ENCODE data around the gene AGXT. TPM values are rescaled to one million over a fixed set of nuclear protein-coding genes. Genes with fewer than 3 reads are reported as not detected.

The AGXT gene
- total RNA-seq, 1 experiment from 2014 or later, result not detected

GRCh38 chr2:240850026-240850425 lies 18.6 kb upstream of the AGXT start:
- no peaks in the 10 kb centered on the region for H3K9me3 ChIP-seq (ENCODE audit: low read depth, low read length, poor library complexity, severe bottlenecking)
- no peaks in the 10 kb centered on the region for H3K36me3 ChIP-seq (ENCODE audit: insufficient read depth, low read length, poor library complexity, severe bottlenecking)
- no peaks in the 10 kb centered on the region for H3K27me3 ChIP-seq (replicated peaks; ENCODE audit: insufficient read depth, low read depth, low read length, poor library complexity)
- TF ChIP-seq CTCF (conservative IDR thresholded peaks at IDR 0.05; ENCODE audit: low read depth, low read length), result no peak
- no peak for TF ChIP-seq EZH2 (IDR thresholded peaks at IDR 0.05; ENCODE audit: borderline replicate concordance, low read depth, low read length, poor library complexity, severe bottlenecking)
- CTCF ChIA-PET, result no interaction called here
- no TSS peak for BruUV-seq (replicated peaks)
- H3K27ac ChIP-seq (ENCODE audit: low read depth, low read length, poor library complexity, severe bottlenecking), result no peak overlapping the region
- H3K4me1 ChIP-seq (ENCODE audit: insufficient read depth, low read length, poor library complexity, severe bottlenecking), result no peaks in the 10 kb centered on the region
- H3K4me3 ChIP-seq (ENCODE audit: low read depth, low read length, poor library complexity, severe bottlenecking), result no peak overlapping the region
- intact Hi-C loops (cut with micrococcal nuclease; ENCODE audit: unreplicated experiment), result loop anchor here (5.0 kb wide), 1 partner anchor 807 kb away; no protein-coding TSS in a partner anchor
- DNase-seq (ENCODE audit: low spot score), result no peak
- POLR2A ChIA-PET (ENCODE audit: low non-redundant PET), result no interaction called here

GRCh38 chr2:240850756-240851077 lies 17.9 kb upstream of the AGXT start:
- Histone ChIP-seq H3K4me3 (ENCODE audit: low read depth, low read length, poor library complexity, severe bottlenecking) (no peak overlapping the region), H3K4me1 (ENCODE audit: insufficient read depth, low read length, poor library complexity, severe bottlenecking) (no peaks in the 10 kb centered on the region), H3K9me3 (ENCODE audit: low read depth, low read length, poor library complexity, severe bottlenecking) (no peaks in the 10 kb centered on the region), H3K36me3 (ENCODE audit: insufficient read depth, low read length, poor library complexity, severe bottlenecking) (no peaks in the 10 kb centered on the region), H3K27me3 (replicated peaks; ENCODE audit: insufficient read depth, low read depth, low read length, poor library complexity) (no peaks in the 10 kb centered on the region), H3K27ac (ENCODE audit: low read depth, low read length, poor library complexity, severe bottlenecking) (no peak overlapping the region)
- BruUV-seq (replicated peaks), result no TSS peak
- DNase-seq (ENCODE audit: low spot score), result no peak
- intact Hi-C loops (cut with micrococcal nuclease; ENCODE audit: unreplicated experiment), result loop anchor here (5.0 kb wide), 1 partner anchor 807 kb away; no protein-coding TSS in a partner anchor
- TF ChIP-seq CTCF (conservative IDR thresholded peaks at IDR 0.05; ENCODE audit: low read depth, low read length), result no peak
- TF ChIP-seq EZH2 (IDR thresholded peaks at IDR 0.05; ENCODE audit: borderline replicate concordance, low read depth, low read length, poor library complexity, severe bottlenecking), result no peak
- ChIA-PET CTCF (interaction anchor here (0.8 kb wide), 1 partner anchor 10 kb away, joined by 3 read pairs; no protein-coding TSS in a partner anchor), POLR2A (ENCODE audit: low non-redundant PET) (no interaction called here)

GRCh38 chr2:240851078-240851991 lies 17.3 kb upstream of the AGXT start:
- TF ChIP-seq EZH2 (IDR thresholded peaks at IDR 0.05; ENCODE audit: borderline replicate concordance, low read depth, low read length, poor library complexity, severe bottlenecking) (no peak), CTCF (conservative IDR thresholded peaks at IDR 0.05; ENCODE audit: low read depth, low read length) (peak; percentile 95)
- DNase-seq (ENCODE audit: low spot score), result peak; percentile 81
- Histone ChIP-seq H3K27me3 (replicated peaks; ENCODE audit: insufficient read depth, low read depth, low read length, poor library complexity) (no peaks in the 10 kb centered on the region), H3K4me3 (ENCODE audit: low read depth, low read length, poor library complexity, severe bottlenecking) (no peak overlapping the region), H3K27ac (ENCODE audit: low read depth, low read length, poor library complexity, severe bottlenecking) (no peak overlapping the region), H3K9me3 (ENCODE audit: low read depth, low read length, poor library complexity, severe bottlenecking) (no peaks in the 10 kb centered on the region), H3K36me3 (ENCODE audit: insufficient read depth, low read length, poor library complexity, severe bottlenecking) (no peaks in the 10 kb centered on the region), H3K4me1 (ENCODE audit: insufficient read depth, low read length, poor library complexity, severe bottlenecking) (no peaks in the 10 kb centered on the region)
- ChIA-PET CTCF (interaction anchor here (0.8 kb wide), 1 partner anchor 11 kb away, joined by 3 read pairs; no protein-coding TSS in a partner anchor), POLR2A (ENCODE audit: low non-redundant PET) (no interaction called here)
- intact Hi-C loops (cut with micrococcal nuclease; ENCODE audit: unreplicated experiment), result loop anchor here (5.0 kb wide), 1 partner anchor 806 kb away; no protein-coding TSS in a partner anchor
- no TSS peak for BruUV-seq (replicated peaks)
